D721Med (cell line): ENCODE data around the gene MOB3A.

Experiments used
- DNase-seq: peaks from one replicate; pipeline ENCODE4 v3.0.0; 2011; ENCODE audit warnings: low spot score; ENCODE audit not compliant: insufficient read length
- FAIRE-seq: peaks from 2 replicates; lab custom pipeline; 2011; peaks lifted over from hg19 to GRCh38; lab: Jason Lieb, UNC
- CTCF ChIP-seq: IDR thresholded peaks from 2 replicates; pipeline ENCODE4 v1.5.1; 2012; ENCODE audit warnings: mild to moderate bottlenecking, control low read depth; ENCODE audit not compliant: insufficient read depth; ENCODE audit errors: missing control alignments

The MOB3A gene

GRCh38 chr19:2116507-2116906 lies 20.4 kb upstream of the MOB3A start:
- DNase-seq (no peak), FAIRE-seq (no peak)
- TF ChIP-seq CTCF: no peak

GRCh38 chr19:2115911-2116426 lies 19.8 kb upstream of the MOB3A start:
- no peak for FAIRE-seq
- no peak for TF ChIP-seq CTCF

GRCh38 chr19:2115324-2115723 lies 19.2 kb upstream of the MOB3A start:
- FAIRE-seq (no peak), DNase-seq (no peak)
- no peak for TF ChIP-seq CTCF

More at GRCh38 chr19:2115911-2116426, 19.8 kb upstream of the MOB3A start:
- no peak for DNase-seq

- FAIRE-seq (no peak), DNase-seq (no peak)
- TF ChIP-seq CTCF: no peak
Measured at GRCh38 chr19:2114821-2115220, 18.7 kb upstream of the MOB3A start.

- DNase-seq (no peak), FAIRE-seq (no peak)
- no peak for TF ChIP-seq CTCF
Measured at GRCh38 chr19:2114218-2114617, 18.1 kb upstream of the MOB3A start.

- no peak for FAIRE-seq
- DNase-seq: no peak
- no peak for TF ChIP-seq CTCF
Measured at GRCh38 chr19:2113439-2114211, 17.5 kb upstream of the MOB3A start.

GRCh38 chr19:2112516-2113320 lies 16.6 kb upstream of the MOB3A start:
- DNase-seq (no peak), FAIRE-seq (no peak)
- no peak for TF ChIP-seq CTCF
